K562 (cell line): ENCODE results near the gene MED15. TPM values are rescaled to one million over a fixed set of nuclear protein-coding genes. Genes with fewer than 3 reads are reported as not detected.

ENCODE experiments used
- ATF1 ChIP-seq, 2 experiments: fragments of 450-650 bp in 1 of 2; IDR thresholded peaks; 2 replicates each; pipeline ENCODE4 v1.6.1; 2016; ENCODE audit warnings: missing compliant biosample characterization in 1 of 2, missing genetic modification characterization in 1 of 2
- ETS1 ChIP-seq: conservative IDR thresholded peaks from 2 replicates; pipeline ENCODE4 v1.6.1; 2011; ENCODE audit warnings: low read depth, mild to moderate bottlenecking, low read length; ENCODE audit not compliant: control insufficient read depth
- ETS2 ChIP-seq: IDR thresholded peaks from 2 replicates; pipeline ENCODE4 v1.6.1; 2016; ENCODE audit warnings: borderline replicate concordance, missing genetic modification characterization, mild to moderate bottlenecking, moderate library complexity, missing compliant biosample characterization; ENCODE audit not compliant: poor library complexity, severe bottlenecking
- HNRNPL ChIP-seq: fragments of 200-400 bp; formaldehyde crosslinking; IDR thresholded peaks from 2 replicates; pipeline ENCODE4 v1.6.1; 2017; ENCODE audit warnings: low read depth, mild to moderate bottlenecking, low read length
- HNRNPLL ChIP-seq: fragments of 200-400 bp; formaldehyde crosslinking; IDR thresholded peaks from 2 replicates; pipeline ENCODE4 v1.6.1; 2017; ENCODE audit warnings: low read length, low read depth, mild to moderate bottlenecking; ENCODE audit not compliant: poor library complexity, severe bottlenecking
- NEUROD1 ChIP-seq: fragments of 150-350 bp; IDR thresholded peaks from 2 replicates; pipeline ENCODE4 v1.6.1; 2014; ENCODE audit warnings: borderline replicate concordance, low read length, low read depth; ENCODE audit not compliant: partially characterized antibody
- RAD21 ChIP-seq, 2 experiments: fragments of 250-450 bp in 1 of 2; fragments of 450-650 bp in 1 of 2; sonication (Bioruptor Pico) in 1 of 2; formaldehyde crosslinking in 1 of 2; IDR thresholded peaks in 1 of 2; conservative IDR thresholded peaks in 1 of 2; 2 replicates each; pipeline versions ENCODE4 v1.4.0 to v1.8.0; 2020 to 2022; ENCODE audit warnings: mild to moderate bottlenecking in 2 of 2, moderate library complexity in 1 of 2
- RBM15 ChIP-seq: fragments of 200-400 bp; formaldehyde crosslinking; IDR thresholded peaks from 2 replicates; pipeline ENCODE4 v1.6.1; 2018; ENCODE audit warnings: mild to moderate bottlenecking, low read length, moderate library complexity; ENCODE audit not compliant: insufficient read depth
- TEAD1 ChIP-seq, 2 experiments: fragments of 450-650 bp in 1 of 2; sonication (generic) in 1 of 2; formaldehyde crosslinking; IDR thresholded peaks; 2 replicates each; pipeline versions ENCODE4 v1.4.0 to v1.8.0; 2020 to 2022; ENCODE audit warnings: mild to moderate bottlenecking in 2 of 2, missing genetic modification reagents in 1 of 2
- U2AF2 ChIP-seq: fragments of 200-400 bp; formaldehyde crosslinking; optimal IDR thresholded peaks from 2 replicates; pipeline ENCODE3; 2017; ENCODE audit warnings: low read depth, mild to moderate bottlenecking, low read length
- ZNF232 ChIP-seq: sonication (generic); formaldehyde crosslinking; IDR thresholded peaks from 2 replicates; pipeline ENCODE4 v1.8.0; 2022; ENCODE audit warnings: mild to moderate bottlenecking, missing genetic modification reagents
- polyA plus RNA-seq, 8 experiments: library from polyadenylated mRNA; depleted of rRNA in 4 of 8; stranded (reverse) in 5 of 8; unstranded in 3 of 8; fragments of >200 nt; fragmentation: Nextera tagmentation in 2 of 8; fragmentation: Illumina TruSeq in 1 of 8; extraction: Ambion mirVana in 2 of 8; extraction: Trizol in 1 of 8; gene quantifications; 2 replicates each; pipeline versions ENCODE4 v1.2.1 to v1.2.3, GENCODE V29; 2011 to 2014; ENCODE audit warnings: inconsistent platforms in 1 of 8, missing spikeins in 1 of 8
- total RNA-seq, 7 experiments: library from RNA; depleted of rRNA in 6 of 7; stranded (reverse); fragments of >200 nt in 6 of 7; fragmentation: Illumina TruSeq in 2 of 7; extraction: Trizol in 2 of 7; gene quantifications; 2 replicates each; pipeline versions ENCODE4 v1.2.1 to v1.2.3, GENCODE V29; 2011 to 2021; ENCODE audit warnings: low replicate concordance in 1 of 7
- TF ChIP-seq, protein P1 (sequence below), 2 experiments: fragments of 450-650 bp in 1 of 2; sonication (generic) in 1 of 2; formaldehyde crosslinking in 1 of 2; IDR thresholded peaks; 2 replicates each; pipeline versions ENCODE4 v1.7.1 to v1.9.0; 2016 to 2022; ENCODE audit warnings: inconsistent platforms in 1 of 2, mild to moderate bottlenecking in 1 of 2, missing genetic modification reagents in 1 of 2
- TF ChIP-seq, protein P2 (sequence below): fragments of 450-650 bp; IDR thresholded peaks from 2 replicates; pipeline ENCODE4 v1.6.1; 2018; ENCODE audit warnings: mild to moderate bottlenecking, low read depth; ENCODE audit not compliant: partially characterized antibody

The MED15 gene
- total and polyA plus RNA-seq, 9 of the 15 experiments (the other 6 are each of a cell fraction or from before 2014, with no cell fraction given), result 4.0 to 271 (median 60.1) TPM

GRCh38 chr22:20530368-20531153 lies 23.2 kb downstream of the MED15 start (continued):
- TF ChIP-seq ATF1 (CRISPR knock-in tag; IDR thresholded peaks at IDR 0.05) (no peak), ATF1 (tag; IDR thresholded peaks at IDR 0.05) (no peak), ZNF232 (no peak), TEAD1 (CRISPR knock-in tag; IDR thresholded peaks at IDR 0.05) (no peak; a peak in 1 of 4 replicates), ETS2 (tag) (no peak), NEUROD1 (no peak), RAD21 (CRISPR knock-in tag; conservative IDR thresholded peaks at IDR 0.05 in 1 of 2, IDR thresholded peaks at IDR 0.05 in 1 of 2) (no peak), ETS1 (no peak), HNRNPL (no peak), HNRNPLL (peak; percentile 36), U2AF2 (no peak), RBM15 (no peak)
- TF ChIP-seq, protein P1, sequence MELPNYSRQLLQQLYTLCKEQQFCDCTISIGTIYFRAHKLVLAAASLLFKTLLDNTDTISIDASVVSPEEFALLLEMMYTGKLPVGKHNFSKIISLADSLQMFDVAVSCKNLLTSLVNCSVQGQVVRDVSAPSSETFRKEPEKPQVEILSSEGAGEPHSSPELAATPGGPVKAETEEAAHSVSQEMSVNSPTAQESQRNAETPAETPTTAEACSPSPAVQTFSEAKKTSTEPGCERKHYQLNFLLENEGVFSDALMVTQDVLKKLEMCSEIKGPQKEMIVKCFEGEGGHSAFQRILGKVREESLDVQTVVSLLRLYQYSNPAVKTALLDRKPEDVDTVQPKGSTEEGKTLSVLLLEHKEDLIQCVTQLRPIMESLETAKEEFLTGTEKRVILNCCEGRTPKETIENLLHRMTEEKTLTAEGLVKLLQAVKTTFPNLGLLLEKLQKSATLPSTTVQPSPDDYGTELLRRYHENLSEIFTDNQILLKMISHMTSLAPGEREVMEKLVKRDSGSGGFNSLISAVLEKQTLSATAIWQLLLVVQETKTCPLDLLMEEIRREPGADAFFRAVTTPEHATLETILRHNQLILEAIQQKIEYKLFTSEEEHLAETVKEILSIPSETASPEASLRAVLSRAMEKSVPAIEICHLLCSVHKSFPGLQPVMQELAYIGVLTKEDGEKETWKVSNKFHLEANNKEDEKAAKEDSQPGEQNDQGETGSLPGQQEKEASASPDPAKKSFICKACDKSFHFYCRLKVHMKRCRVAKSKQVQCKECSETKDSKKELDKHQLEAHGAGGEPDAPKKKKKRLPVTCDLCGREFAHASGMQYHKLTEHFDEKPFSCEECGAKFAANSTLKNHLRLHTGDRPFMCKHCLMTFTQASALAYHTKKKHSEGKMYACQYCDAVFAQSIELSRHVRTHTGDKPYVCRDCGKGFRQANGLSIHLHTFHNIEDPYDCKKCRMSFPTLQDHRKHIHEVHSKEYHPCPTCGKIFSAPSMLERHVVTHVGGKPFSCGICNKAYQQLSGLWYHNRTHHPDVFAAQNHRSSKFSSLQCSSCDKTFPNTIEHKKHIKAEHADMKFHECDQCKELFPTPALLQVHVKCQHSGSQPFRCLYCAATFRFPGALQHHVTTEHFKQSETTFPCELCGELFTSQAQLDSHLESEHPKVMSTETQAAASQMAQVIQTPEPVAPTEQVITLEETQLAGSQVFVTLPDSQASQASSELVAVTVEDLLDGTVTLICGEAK (IDR thresholded peaks at IDR 0.05), result no peak
- TF ChIP-seq, protein P1 (CRISPR knock-in tag; IDR thresholded peaks at IDR 0.05), result no peak
- TF ChIP-seq, protein P2, sequence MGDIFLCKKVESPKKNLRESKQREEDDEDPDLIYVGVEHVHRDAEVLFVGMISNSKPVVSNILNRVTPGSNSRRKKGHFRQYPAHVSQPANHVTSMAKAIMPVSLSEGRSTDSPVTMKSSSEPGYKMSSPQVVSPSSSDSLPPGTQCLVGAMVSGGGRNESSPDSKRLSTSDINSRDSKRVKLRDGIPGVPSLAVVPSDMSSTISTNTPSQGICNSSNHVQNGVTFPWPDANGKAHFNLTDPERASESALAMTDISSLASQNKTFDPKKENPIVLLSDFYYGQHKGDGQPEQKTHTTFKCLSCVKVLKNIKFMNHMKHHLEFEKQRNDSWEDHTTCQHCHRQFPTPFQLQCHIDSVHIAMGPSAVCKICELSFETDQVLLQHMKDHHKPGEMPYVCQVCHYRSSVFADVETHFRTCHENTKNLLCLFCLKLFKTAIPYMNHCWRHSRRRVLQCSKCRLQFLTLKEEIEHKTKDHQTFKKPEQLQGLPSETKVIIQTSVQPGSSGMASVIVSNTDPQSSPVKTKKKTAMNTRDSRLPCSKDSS, result no peak
